Hypothalamus (tissue), 51 donors: ENCODE data around the gene C11orf16.
"Not testable (repeated sequence)": the region's sequence is repeated elsewhere in the genome, so short reads cannot be mapped to it uniquely, and the experiment has no call there.

Experiments used
- DNase-seq, 51 donors: peaks; one replicate each; lab custom pipeline; 2025; lab: John Stamatoyannopoulos, UW

Gene C11orf16

GRCh38 chr11:8937659-8938058, 4.9 kb upstream of the C11orf16 start:
- DNase-seq, result no peak

- DNase-seq, result no peak
Measured at GRCh38 chr11:8937159-8937558, 4.4 kb upstream of the C11orf16 start.

- not testable (repeated sequence) for DNase-seq
Measured at GRCh38 chr11:8935789-8936188, 3.0 kb upstream of the C11orf16 start.

GRCh38 chr11:8934742-8935488, 2.2 kb upstream of the C11orf16 start:
- no peak for DNase-seq

GRCh38 chr11:8933931-8934330, 1.2 kb upstream of the C11orf16 start:
- no peak for DNase-seq

GRCh38 chr11:8930456-8931175, 2.1 kb downstream of the C11orf16 start:
- no peak for DNase-seq

GRCh38 chr11:8928981-8929615, 3.6 kb downstream of the C11orf16 start:
- no peak for DNase-seq

- DNase-seq, result no peak
Measured at GRCh38 chr11:8928205-8928604, 4.5 kb downstream of the C11orf16 start.

- no peak for DNase-seq
Measured at GRCh38 chr11:8927233-8927632, 5.5 kb downstream of the C11orf16 start.

- no peak for DNase-seq
Measured at GRCh38 chr11:8926236-8926635, 6.5 kb downstream of the C11orf16 start.

- no peak for DNase-seq
Measured at GRCh38 chr11:8925711-8926110, 7.0 kb downstream of the C11orf16 start.

- no peak for DNase-seq
Measured at GRCh38 chr11:8922691-8923090, 10.1 kb downstream of the C11orf16 start.

- no peak for DNase-seq
Measured at GRCh38 chr11:8917157-8917825, 15.5 kb downstream of the C11orf16 start.

- no peak for DNase-seq
Measured at GRCh38 chr11:8914661-8915018, 18.1 kb downstream of the C11orf16 start.

- DNase-seq, result peak in 25 of 51 donors; percentile 4 to 55 (median 19)
Measured at GRCh38 chr11:8913961-8914660, 18.6 kb downstream of the C11orf16 start.

GRCh38 chr11:8911029-8911823, 21.5 kb downstream of the C11orf16 start, which contains the start of gene AKIP1:
TSS of gene AKIP1 (plus strand) at chr11:8911189. CDS start at chr11:8911450, 261 bp downstream.
- peak; percentile 63 to 98 (median 93) for DNase-seq

GRCh38 chr11:8910649-8911026, 22.1 kb downstream of the C11orf16 start:
- no peak for DNase-seq

- DNase-seq, result no peak
Measured at GRCh38 chr11:8908099-8908498, 24.6 kb downstream of the C11orf16 start.

- DNase-seq, result no peak
Measured at GRCh38 chr11:8907116-8907515, 25.6 kb downstream of the C11orf16 start.
